ENCODE data around the gene ANGEL1.

The ANGEL1 gene

GRCh38 chr14:76812422-76813383 lies at the start of gene ANGEL1:
Gene ANGEL1 (minus strand): TSS chr14:76812882. CDS start chr14:76812827, 55 bp downstream.
- peak; percentile 96 for DNase-seq

- no peak for DNase-seq
Measured at GRCh38 chr14:76861574-76862255, 49.0 kb upstream of the ANGEL1 start.

- no peak for DNase-seq
Measured at GRCh38 chr14:76856769-76857168, 44.1 kb upstream of the ANGEL1 start.

GRCh38 chr14:76855066-76855465 lies 42.4 kb upstream of the ANGEL1 start:
- no peak for DNase-seq

GRCh38 chr14:76848879-76849278 lies 36.2 kb upstream of the ANGEL1 start:
- DNase-seq, result no peak

- DNase-seq, result no peak
Measured at GRCh38 chr14:76846331-76847047, 33.8 kb upstream of the ANGEL1 start.

- DNase-seq, result peak; percentile 45
Measured at GRCh38 chr14:76844223-76844622, 31.5 kb upstream of the ANGEL1 start.

GRCh38 chr14:76842414-76842813 lies 29.7 kb upstream of the ANGEL1 start:
- no peak for DNase-seq

- DNase-seq, result no peak
Measured at GRCh38 chr14:76837524-76837923, 24.8 kb upstream of the ANGEL1 start.

GRCh38 chr14:76836029-76836630 lies 23.4 kb upstream of the ANGEL1 start:
- DNase-seq, result no peak

GRCh38 chr14:76834241-76834661 lies 21.6 kb upstream of the ANGEL1 start:
- DNase-seq, result no peak

GRCh38 chr14:76833011-76833410 lies 20.3 kb upstream of the ANGEL1 start:
- DNase-seq, result no peak

- no peak for DNase-seq
Measured at GRCh38 chr14:76832503-76832988, 19.9 kb upstream of the ANGEL1 start.

GRCh38 chr14:76830556-76830955 lies 17.9 kb upstream of the ANGEL1 start:
- no peak for DNase-seq

- DNase-seq, result no peak
Measured at GRCh38 chr14:76829650-76830421, 17.2 kb upstream of the ANGEL1 start.

- no peak for DNase-seq
Measured at GRCh38 chr14:76829013-76829365, 16.3 kb upstream of the ANGEL1 start.

GRCh38 chr14:76828339-76829012 lies 15.8 kb upstream of the ANGEL1 start:
- DNase-seq, result no peak

GRCh38 chr14:76827696-76828296 lies 15.1 kb upstream of the ANGEL1 start:
- DNase-seq, result no peak

- no peak for DNase-seq
Measured at GRCh38 chr14:76826122-76826521, 13.4 kb upstream of the ANGEL1 start, which contains the start of gene LRRC74A. Gene LRRC74A (plus strand): TSS chr14:76826408. CDS start chr14:76826698, 290 bp downstream.

GRCh38 chr14:76820700-76821099 lies 8.0 kb upstream of the ANGEL1 start:
- no peak for DNase-seq

Data from activated effector memory CD4-positive, alpha-beta T cell treated with Interleukin-2 at 50 U/mL for 16 hours (primary cell).